Nucleus accumbens (tissue), 56 donors: ENCODE data around the gene PRPF40B.

ENCODE experiments used
- DNase-seq, 56 donors: peaks; one replicate each; lab custom pipeline; 2025; lab: John Stamatoyannopoulos, UW

Gene PRPF40B

GRCh38 chr12:49635036-49635435, 11.7 kb downstream of the PRPF40B start:
- no peak for DNase-seq

- no peak for DNase-seq
Measured at GRCh38 chr12:49635656-49636055, 12.3 kb downstream of the PRPF40B start.

DNA sequence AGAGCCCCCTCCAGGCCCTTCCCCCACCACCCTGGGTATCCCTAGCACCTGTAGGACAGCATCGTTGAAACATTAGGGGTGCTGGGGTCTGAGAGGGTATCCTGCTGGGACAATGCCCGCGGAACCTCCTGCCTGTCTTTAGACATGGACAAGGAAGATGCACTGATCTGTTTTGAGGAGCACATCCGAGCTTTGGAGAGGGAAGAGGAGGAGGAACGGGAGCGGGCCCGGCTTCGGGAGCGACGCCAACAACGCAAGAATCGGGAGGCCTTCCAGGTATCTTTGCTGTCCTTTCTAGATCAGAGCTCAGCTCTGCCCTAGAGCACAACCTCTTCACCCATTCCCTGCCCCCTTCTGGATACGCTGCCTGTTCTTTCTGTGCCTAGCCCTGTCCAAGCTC, 13.2 kb downstream of the PRPF40B start:
- DNase-seq: no peak

- DNase-seq: peak in 43 of 56 donors; percentile 14 to 75 (median 45)
Measured at GRCh38 chr12:49636979-49637755, 13.8 kb downstream of the PRPF40B start.

GRCh38 chr12:49641748-49642369, 18.5 kb downstream of the PRPF40B start:
- no peak for DNase-seq

DNA sequence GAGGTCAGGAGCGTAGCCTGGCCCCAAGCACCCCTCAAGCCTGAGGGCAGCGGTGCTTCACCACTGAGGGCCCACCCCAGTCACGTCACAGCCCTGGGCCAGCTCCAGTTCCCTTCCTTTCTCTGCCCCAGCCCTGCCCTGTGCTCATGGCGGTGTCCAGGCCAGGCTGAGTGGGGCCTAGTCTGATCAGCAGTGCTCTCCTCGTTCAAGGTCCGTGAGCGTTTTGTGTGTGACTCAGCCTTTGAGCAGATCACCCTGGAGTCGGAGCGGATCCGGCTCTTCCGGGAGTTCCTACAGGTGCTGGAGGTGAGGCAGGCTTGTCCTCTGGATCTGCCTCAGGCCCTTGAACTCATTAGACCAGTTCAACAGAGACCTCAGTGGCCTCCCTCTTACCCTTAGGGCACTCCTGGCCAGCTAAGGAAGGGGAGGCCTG, 19.0 kb downstream of the PRPF40B start:
- no peak for DNase-seq

- DNase-seq: no peak
Measured at GRCh38 chr12:49643135-49643534, 19.8 kb downstream of the PRPF40B start.

- no peak for DNase-seq
Measured at GRCh38 chr12:49643961-49644619, 20.7 kb downstream of the PRPF40B start.

- peak in 51 of 56 donors; percentile 15 to 87 (median 65) for DNase-seq
Measured at GRCh38 chr12:49644620-49644994, 21.2 kb downstream of the PRPF40B start.

- DNase-seq: no peak
Measured at GRCh38 chr12:49645146-49646039, 22.0 kb downstream of the PRPF40B start.

- no peak for DNase-seq
Measured at GRCh38 chr12:49646331-49646830, 23.0 kb downstream of the PRPF40B start.

DNA sequence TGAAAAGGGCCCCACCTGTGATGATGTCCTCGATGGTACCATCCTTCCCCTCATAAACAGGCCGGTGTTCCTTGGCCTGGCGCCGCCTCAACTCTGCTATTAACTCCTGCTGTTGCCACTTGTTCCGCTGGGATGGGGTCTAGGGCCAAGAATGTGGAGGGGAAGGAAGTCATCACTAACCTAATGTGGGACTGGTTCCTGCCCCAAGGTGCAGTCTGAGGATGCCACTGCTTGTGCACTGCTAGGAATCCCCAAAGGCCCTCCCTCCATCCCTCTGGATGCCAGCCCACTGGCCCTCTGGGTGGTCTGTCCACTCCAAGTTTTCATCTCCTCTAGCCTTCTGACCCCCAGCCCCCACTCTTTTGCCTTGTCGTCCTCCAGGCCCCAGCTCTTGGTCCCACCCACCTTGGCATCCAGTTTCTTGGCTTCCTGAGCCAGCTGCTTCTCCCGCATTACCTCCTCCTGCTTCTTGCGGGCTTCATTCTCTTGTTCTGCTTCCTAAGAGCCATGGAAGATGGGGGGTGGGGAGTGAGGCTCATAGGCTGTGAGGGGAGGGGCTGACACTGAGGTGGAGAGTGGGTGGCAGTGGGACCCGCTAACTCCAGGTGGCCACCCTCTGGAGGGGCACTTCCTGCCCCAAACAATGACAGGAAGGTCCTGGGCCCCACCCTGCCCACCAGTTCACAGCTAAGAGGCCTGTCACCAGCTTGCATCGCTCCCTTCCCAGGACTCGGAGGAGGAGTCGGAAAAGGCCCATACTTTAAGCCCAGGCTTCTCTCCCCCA, 23.7 kb downstream of the PRPF40B start:
- no peak for DNase-seq

DNA sequence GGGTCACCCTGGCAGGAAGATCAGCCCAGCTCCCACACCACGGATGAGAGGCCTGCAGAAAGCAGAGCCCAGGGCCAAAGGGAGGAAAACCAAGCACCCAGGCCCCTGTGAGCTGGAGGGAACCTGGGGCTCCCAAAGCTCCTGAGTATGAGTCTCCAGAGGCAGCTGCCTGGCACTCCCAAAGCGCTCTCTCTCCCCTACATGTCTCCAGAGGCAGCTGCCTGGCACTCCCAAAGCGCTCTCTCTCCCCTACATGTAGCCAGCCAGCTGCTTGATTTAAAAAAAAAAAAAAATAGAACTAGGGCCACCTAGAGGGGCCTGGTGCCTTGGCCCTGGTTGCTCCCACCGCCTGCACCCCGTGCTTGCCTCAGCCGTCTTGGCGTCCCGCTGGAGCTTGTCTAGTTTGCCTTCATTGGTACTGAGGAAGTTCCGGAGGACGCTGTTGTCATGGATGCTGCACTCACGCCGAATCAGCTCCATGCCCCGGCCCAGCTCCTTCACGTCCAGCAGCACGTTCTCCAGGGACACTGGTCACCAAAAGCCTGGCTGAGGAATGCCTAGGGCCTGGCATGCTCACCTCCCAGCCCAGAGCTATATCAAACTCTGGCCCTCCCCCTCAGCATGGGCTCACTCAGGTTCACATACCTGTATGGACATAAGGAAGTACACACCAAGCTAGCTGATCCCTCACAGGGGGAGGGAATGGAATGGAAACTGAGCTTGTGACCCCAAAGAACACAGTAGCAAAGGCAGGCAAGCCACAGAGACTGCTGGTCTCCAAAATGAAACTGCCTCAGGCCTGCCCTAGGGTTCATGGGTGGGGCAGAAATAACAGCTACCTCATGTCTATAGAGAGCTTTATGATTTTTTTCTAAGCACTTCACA, 24.7 kb downstream of the PRPF40B start:
- DNase-seq: peak in 2 of 56 donors; percentile 6 to 13

DNA sequence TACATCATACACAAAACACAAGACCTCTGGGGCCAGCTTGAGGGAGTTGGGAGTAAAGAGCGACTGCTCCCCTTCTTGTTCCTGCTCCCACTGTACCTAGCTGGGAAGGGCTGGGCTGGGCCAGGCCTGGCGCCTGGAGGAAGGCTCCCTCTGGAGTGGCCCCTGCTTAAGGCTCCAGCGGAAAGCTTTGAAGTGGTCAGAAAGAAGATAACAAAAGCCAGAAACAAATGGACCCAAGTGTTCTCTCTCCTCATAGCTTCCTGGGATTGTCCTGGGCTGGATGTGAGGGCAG, 25.3 kb downstream of the PRPF40B start:
- DNase-seq: no peak

DNA sequence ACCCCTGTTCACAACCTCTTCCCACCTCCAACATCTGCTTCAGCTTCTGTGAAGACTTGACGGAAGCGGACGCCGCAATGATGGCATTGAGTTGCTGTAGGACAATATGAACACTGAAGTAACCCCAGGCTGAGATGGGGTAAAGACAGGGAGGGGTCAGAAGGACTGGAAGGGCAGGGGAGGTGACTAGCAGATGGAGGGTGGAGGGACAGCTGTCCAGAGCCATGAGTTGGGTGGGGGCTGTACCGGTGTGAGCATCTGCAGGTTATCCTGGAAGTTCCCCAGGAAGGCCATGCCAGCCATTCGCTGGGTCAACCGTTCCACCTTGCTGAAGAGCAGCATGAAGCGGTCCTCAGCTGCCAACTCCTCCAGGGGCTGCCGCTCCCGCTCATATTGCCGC, 26.1 kb downstream of the PRPF40B start:
- DNase-seq: no peak

GRCh38 chr12:49649892-49650291, 26.5 kb downstream of the PRPF40B start:
- no peak for DNase-seq

DNA sequence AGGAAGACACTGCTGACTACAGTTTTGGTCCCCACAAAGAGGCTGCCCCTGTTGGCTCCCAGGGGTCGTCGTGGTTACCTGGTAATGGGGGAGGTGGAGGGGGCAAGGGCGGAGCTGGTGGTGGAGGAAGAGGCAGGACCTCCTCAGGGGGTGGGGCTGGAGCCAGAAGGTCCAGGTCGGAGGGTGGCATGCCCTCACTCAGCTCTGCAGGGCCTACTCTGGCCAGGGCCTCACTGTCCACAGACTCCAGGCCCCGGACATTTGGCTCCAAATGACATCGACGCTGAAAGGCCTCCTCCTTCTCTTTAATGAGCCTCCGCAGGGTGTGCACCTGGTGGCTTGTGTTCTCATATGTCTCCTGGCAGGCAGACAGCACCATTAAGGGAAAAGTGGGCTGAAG, 28.5 kb downstream of the PRPF40B start:
- no peak for DNase-seq

DNA sequence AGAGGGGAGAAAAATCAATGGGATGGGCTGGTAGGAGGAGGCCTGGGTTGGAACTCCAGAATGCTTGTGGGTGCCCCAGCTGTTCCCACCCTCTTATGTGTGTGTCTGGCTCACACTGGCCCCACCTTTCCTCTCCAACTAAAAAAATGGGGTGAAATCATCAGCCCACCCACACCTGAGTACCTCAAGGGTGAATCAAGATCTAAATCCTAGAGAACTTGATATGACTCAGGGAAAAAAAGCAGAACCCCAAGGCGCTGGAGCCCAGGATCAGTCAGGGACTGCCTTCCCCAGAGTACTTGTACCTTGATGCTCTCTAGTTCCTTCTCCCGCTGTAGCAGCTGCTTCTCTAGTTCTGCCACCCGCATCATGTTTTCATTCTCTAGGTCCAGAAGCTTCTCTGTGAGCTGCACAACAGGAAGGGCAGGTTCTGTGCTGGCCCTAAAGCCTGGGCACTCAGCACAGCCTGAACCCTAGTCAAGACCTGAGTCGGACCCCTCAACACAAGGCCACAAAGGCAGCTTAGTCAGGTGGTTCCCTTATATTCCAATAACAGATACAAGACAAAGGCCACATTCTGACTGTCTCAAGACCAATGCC, 29.7 kb downstream of the PRPF40B start:
- peak in 1 of 56 donors; percentile 26 for DNase-seq
